ENCODE results near the gene GPR17.

The GPR17 gene

GRCh38 chr2:127671557-127672302 is 25.8 kb downstream of the GPR17 start:
- H3K4me3 ChIP-seq (ENCODE audit: low read depth, low read length) = no peak overlapping the region
- DNase-seq (ENCODE audit: low read depth, low spot score) = no peak
- POLR2A ChIA-PET = interaction anchor here (1.5 kb wide), 1 partner anchor 30 kb away, joined by 4 read pairs; the partner anchor contains the start of gene SFT2D3
- TF ChIP-seq CTCF (IDR thresholded peaks at IDR 0.05; ENCODE audit: insufficient read depth, low read length, missing control alignments) = no peak
- CTCF ChIA-PET = interaction anchor here (1.2 kb wide), 1 partner anchor 81 kb away, joined by 3 read pairs; no protein-coding TSS in a partner anchor

GRCh38 chr2:127672341-127673224 is 26.6 kb downstream of the GPR17 start:
- no peak for TF ChIP-seq CTCF (IDR thresholded peaks at IDR 0.05; ENCODE audit: insufficient read depth, low read length, missing control alignments)
- no peak for DNase-seq (ENCODE audit: low read depth, low spot score)
- CTCF ChIA-PET = interaction anchor here (1.2 to 1.5 kb wide), 2 partner anchors 23 to 81 kb away, joined by 3 to 5 read pairs; no protein-coding TSS in a partner anchor
- POLR2A ChIA-PET = interaction anchor here (1.5 kb wide), 1 partner anchor 29 kb away, joined by 4 read pairs; the partner anchor contains the start of gene SFT2D3
- peak overlapping the region; percentile 20 for H3K4me3 ChIP-seq (ENCODE audit: low read depth, low read length)

- peak overlapping the region; percentile 68 for H3K4me3 ChIP-seq (ENCODE audit: low read depth, low read length)
- TF ChIP-seq CTCF (IDR thresholded peaks at IDR 0.05; ENCODE audit: insufficient read depth, low read length, missing control alignments) = no peak
- CTCF ChIA-PET = interaction anchor here (1.2 to 1.5 kb wide), 2 partner anchors 22 to 82 kb away, joined by 3 to 5 read pairs; no protein-coding TSS in a partner anchor
- no peak for DNase-seq (ENCODE audit: low read depth, low spot score)
- POLR2A ChIA-PET = no interaction called here
These were observed 27.5 kb downstream of the GPR17 start for GRCh38 chr2:127673291-127674069.

GRCh38 chr2:127674241-127675209 is 28.6 kb downstream of the GPR17 start:
- no peak for DNase-seq (ENCODE audit: low read depth, low spot score)

More at GRCh38 chr2:127674241-127675209, 28.6 kb downstream of the GPR17 start:
- no peak for TF ChIP-seq CTCF (IDR thresholded peaks at IDR 0.05; ENCODE audit: insufficient read depth, low read length, missing control alignments)
- peak overlapping the region; percentile 68 for H3K4me3 ChIP-seq (ENCODE audit: low read depth, low read length)
- POLR2A ChIA-PET = no interaction called here
- CTCF ChIA-PET = interaction anchor here (1.2 to 3.2 kb wide), 5 partner anchors 12 to 195 kb away, joined by 4 to 17 read pairs (median 6); no protein-coding TSS in a partner anchor

All from AG04449 (cell line).